H1 (cell line): ENCODE measurements around the gene MAML3. TPM values are rescaled to one million over a fixed set of nuclear protein-coding genes. Genes with fewer than 3 reads are reported as not detected.

ENCODE experiments used
- CTCF ChIA-PET: fragments of 300-600 bp; sonication (Branson Sonifier 250); formaldehyde crosslinking; loops from one replicate; lab custom pipeline; 2021; ENCODE audit not compliant: partially characterized antibody; lab: Charles Lee
- POLR2A ChIA-PET: fragments of 300-600 bp; sonication (Branson Sonifier 250); formaldehyde crosslinking; loops from one replicate; lab custom pipeline; 2021; ENCODE audit warnings: inconsistent platforms; ENCODE audit not compliant: partially characterized antibody; lab: Charles Lee
- DNase-seq, 2 experiments: peaks; one replicate each; pipeline versions ENCODE4 v3.0.0 to v3.0.0-alpha.2; 2010 to 2022; ENCODE audit warnings: low spot score in 2 of 2, low read depth in 1 of 2, mixed read lengths in 1 of 2
- FAIRE-seq: peaks from 2 replicates; lab custom pipeline; 2011; peaks lifted over from hg19 to GRCh38; lab: Jason Lieb, UNC
- H2AFZ ChIP-seq: 2 replicates; pipeline ENCODE4 v1.8.1; 2012; ENCODE audit warnings: low read length, inconsistent platforms
- H2AK5ac ChIP-seq: 2 replicates; pipeline ENCODE4 v1.6.1; 2013; ENCODE audit warnings: low read depth, low read length
- H2BK120ac ChIP-seq: replicated peaks from 2 replicates; pipeline ENCODE3; 2013; ENCODE audit warnings: low read depth, low read length, inconsistent platforms
- H2BK12ac ChIP-seq: 2 replicates; pipeline ENCODE4 v1.6.1; 2013; ENCODE audit warnings: low read depth, low read length
- H2BK15ac ChIP-seq: 2 replicates; pipeline ENCODE4 v1.6.1; 2013; ENCODE audit warnings: low read length
- H2BK20ac ChIP-seq: 2 replicates; pipeline ENCODE4 v1.6.1; 2013; ENCODE audit warnings: low read length
- H2BK5ac ChIP-seq: 2 replicates; pipeline ENCODE4 v1.6.1; 2013; ENCODE audit warnings: low read depth, low read length
- H3K14ac ChIP-seq: 2 replicates; pipeline ENCODE4 v1.6.1; 2013; ENCODE audit warnings: inconsistent platforms; ENCODE audit not compliant: insufficient read length
- H3K18ac ChIP-seq: 2 replicates; pipeline ENCODE4 v1.6.1; 2013; ENCODE audit warnings: low read length; ENCODE audit errors: extremely low read depth
- H3K23ac ChIP-seq: 2 replicates; pipeline ENCODE4 v1.6.1; 2013; ENCODE audit warnings: inconsistent platforms; ENCODE audit not compliant: insufficient read length
- H3K23me2 ChIP-seq: 2 replicates; pipeline ENCODE4 v1.6.1; 2013; ENCODE audit warnings: low read depth, low read length
- H3K27ac ChIP-seq: 2 replicates; pipeline ENCODE4 v1.6.1; 2011; ENCODE audit warnings: low read depth, low read length, inconsistent platforms
- H3K27me3 ChIP-seq, 4 experiments: replicated peaks in 1 of 4; 1 replicate in 1 of 4; 2 replicates in 3 of 4; pipeline versions ENCODE4 v1.6.1 to v1.8.1; 2011 to 2013; ENCODE audit warnings: low read length in 3 of 4, mild to moderate bottlenecking in 3 of 4, inconsistent platforms in 2 of 4, mixed read lengths in 2 of 4, moderate library complexity in 1 of 4; ENCODE audit not compliant: control insufficient read depth in 3 of 4, insufficient read depth in 3 of 4; ENCODE audit errors: extremely low read depth in 1 of 4
- H3K36me3 ChIP-seq, 4 experiments: 2 replicates each; pipeline versions ENCODE4 v1.6.1 to v1.8.1; 2011 to 2013; ENCODE audit warnings: mild to moderate bottlenecking in 4 of 4, low read length in 3 of 4, moderate library complexity in 2 of 4, control low read depth in 1 of 4, inconsistent platforms in 1 of 4; ENCODE audit not compliant: insufficient read depth in 4 of 4, control insufficient read depth in 2 of 4
- H3K4ac ChIP-seq: replicated peaks from 2 replicates; pipeline ENCODE3; 2013; ENCODE audit warnings: low read length, low read depth, mixed read lengths, inconsistent platforms; ENCODE audit not compliant: insufficient read length
- H3K4me1 ChIP-seq, 4 experiments: replicated peaks in 1 of 4; 1 replicate in 1 of 4; 2 replicates in 3 of 4; pipeline versions ENCODE4 v1.6.1 to v1.8.1; 2011 to 2013; ENCODE audit warnings: low read length in 3 of 4, inconsistent platforms in 2 of 4, mixed read lengths in 1 of 4; ENCODE audit not compliant: insufficient read depth in 4 of 4, control insufficient read depth in 3 of 4
- H3K4me2 ChIP-seq, 2 experiments: 2 replicates each; pipeline versions ENCODE4 v1.6.1 to v1.8.1; 2011 to 2013; ENCODE audit warnings: low read depth in 2 of 2, low read length in 2 of 2, control low read depth in 1 of 2, inconsistent platforms in 1 of 2, mild to moderate bottlenecking in 1 of 2; ENCODE audit not compliant: insufficient read depth in 1 of 2
- H3K4me3 ChIP-seq, 4 experiments: fragments of 200-600, 300-600 bp in 1 of 4; sonication (generic), shearing (Covaris generic), sonication (Bioruptor Twin) in 1 of 4; 2 replicates each; pipeline versions ENCODE4 v1.5.1 to v1.8.1; 2011 to 2016; ENCODE audit warnings: low read length in 4 of 4, low read depth in 3 of 4, control low read depth in 2 of 4, inconsistent platforms in 2 of 4, mild to moderate bottlenecking in 2 of 4, mixed read lengths in 1 of 4, moderate library complexity in 1 of 4; ENCODE audit not compliant: insufficient read depth in 2 of 4; ENCODE audit errors: extremely low read depth in 1 of 4
- H3K56ac ChIP-seq: replicated peaks from 2 replicates; pipeline ENCODE3; 2013; ENCODE audit warnings: low read depth, mild to moderate bottlenecking, mixed read lengths, low read length, inconsistent platforms; ENCODE audit not compliant: insufficient read length
- H3K79me1 ChIP-seq: 2 replicates; pipeline ENCODE4 v1.6.1; 2013; ENCODE audit warnings: low read depth, low read length, control low read depth
- H3K79me2 ChIP-seq, 2 experiments: 2 replicates each; pipeline versions ENCODE4 v1.6.1 to v1.8.1; 2012 to 2013; ENCODE audit warnings: low read length in 2 of 2, mild to moderate bottlenecking in 2 of 2, inconsistent platforms in 1 of 2; ENCODE audit not compliant: insufficient read depth in 2 of 2, control insufficient read depth in 1 of 2
- H3K9ac ChIP-seq, 4 experiments: replicated peaks in 1 of 4; 1 replicate in 1 of 4; 2 replicates in 3 of 4; pipeline versions ENCODE4 v1.6.1 to v1.8.1; 2011 to 2013; ENCODE audit warnings: low read depth in 3 of 4, low read length in 3 of 4, control low read depth in 2 of 4, mild to moderate bottlenecking in 2 of 4, moderate library complexity in 2 of 4, inconsistent platforms in 1 of 4; ENCODE audit errors: extremely low read depth in 1 of 4
- H3K9me3 ChIP-seq, 2 experiments: 2 replicates each; pipeline versions ENCODE4 v1.6.1 to v1.8.1; 2012 to 2013; ENCODE audit warnings: mild to moderate bottlenecking in 2 of 2, moderate library complexity in 2 of 2, control low read depth in 1 of 2, inconsistent platforms in 1 of 2, low read depth in 1 of 2, low read length in 1 of 2, mixed read lengths in 1 of 2; ENCODE audit not compliant: insufficient read depth in 2 of 2
- H4K20me1 ChIP-seq, 2 experiments: replicated peaks in 1 of 2; 2 replicates each; pipeline versions ENCODE3 to v1.8.1; 2011 to 2013; ENCODE audit warnings: inconsistent platforms in 2 of 2, low read length in 2 of 2, mild to moderate bottlenecking in 1 of 2; ENCODE audit not compliant: insufficient read depth in 2 of 2, control insufficient read depth in 1 of 2
- H4K5ac ChIP-seq: 2 replicates; pipeline ENCODE4 v1.6.1; 2013; ENCODE audit warnings: low read length, low read depth, mixed read lengths, inconsistent platforms; ENCODE audit not compliant: insufficient read length
- H4K8ac ChIP-seq: 2 replicates; pipeline ENCODE4 v1.8.0; 2013; ENCODE audit warnings: mild to moderate bottlenecking, moderate library complexity, low read length, inconsistent platforms; ENCODE audit not compliant: insufficient read depth; ENCODE audit errors: extremely low read depth
- H4K91ac ChIP-seq: replicated peaks from 2 replicates; pipeline ENCODE3; 2013; ENCODE audit warnings: low read length, mixed read lengths, inconsistent platforms; ENCODE audit not compliant: insufficient read length
- BCL11A ChIP-seq, 2 experiments: IDR thresholded peaks; one replicate each; pipeline ENCODE4 v1.6.1; 2011; ENCODE audit warnings: low read depth in 2 of 2, low read length in 2 of 2, mild to moderate bottlenecking in 2 of 2
- CREB1 ChIP-seq: IDR thresholded peaks from 2 replicates; pipeline ENCODE4 v1.6.1; 2012; ENCODE audit warnings: inconsistent platforms
- EZH2 ChIP-seq: fragments of 200-600 bp; sonication (generic); IDR thresholded peaks from 2 replicates; pipeline ENCODE4 v1.7.1; 2012; ENCODE audit warnings: low read depth, mild to moderate bottlenecking, moderate library complexity, low read length, inconsistent platforms; ENCODE audit not compliant: severe bottlenecking
- FOSL1 ChIP-seq: IDR thresholded peaks from 2 replicates; pipeline ENCODE4 v1.6.1; 2011; ENCODE audit warnings: mild to moderate bottlenecking, low read depth, low read length, moderate library complexity; ENCODE audit not compliant: insufficient read depth
- GTF2F1 ChIP-seq: IDR thresholded peaks from 2 replicates; pipeline ENCODE4 v1.6.1; 2012; ENCODE audit warnings: low read depth, low read length, improper control_type of control experiment, borderline replicate concordance
- HDAC6 ChIP-seq: IDR thresholded peaks from one replicate; pipeline ENCODE4 v1.7.1; 2012; ENCODE audit warnings: low read depth, mild to moderate bottlenecking, inconsistent platforms, low read length, moderate library complexity
- KDM4A ChIP-seq: IDR thresholded peaks from one replicate; pipeline ENCODE4 v1.7.1; 2012; ENCODE audit warnings: low read depth, mild to moderate bottlenecking, moderate library complexity, low read length, inconsistent platforms; ENCODE audit not compliant: severe bottlenecking
- NANOG ChIP-seq: IDR thresholded peaks from 2 replicates; pipeline ENCODE4 v1.6.1; 2011; ENCODE audit warnings: low read length, low read depth, mild to moderate bottlenecking, inconsistent platforms; ENCODE audit not compliant: insufficient read depth, poor library complexity, severe bottlenecking
- PHF8 ChIP-seq: fragments of 200-600 bp; sonication (generic); conservative IDR thresholded peaks from 2 replicates; pipeline ENCODE4 v1.7.1; 2012; ENCODE audit warnings: low read depth, mild to moderate bottlenecking, inconsistent platforms, low read length, moderate library complexity
- SUZ12 ChIP-seq: fragments of 200-600 bp; sonication (generic); IDR thresholded peaks from 2 replicates; pipeline ENCODE4 v1.6.1; 2012; ENCODE audit warnings: mild to moderate bottlenecking, inconsistent platforms, low read length, moderate library complexity, mixed read lengths
- WGBS, 2 experiments: shearing (Covaris generic) in 1 of 2; methylation state at CpG; one replicate each; pipeline versions ENCODE4 v1.1.6 to v1.1.7; 2013 to 2015; ENCODE audit warnings: low lambda C conversion rate in 2 of 2, mixed read lengths in 2 of 2, inconsistent platforms in 1 of 2, low coverage in 1 of 2, missing lambda C conversion rate in 1 of 2; ENCODE audit not compliant: insufficient replicate concordance in 2 of 2, insufficient coverage in 1 of 2, insufficient read length in 1 of 2; ENCODE audit errors: extremely low coverage in 1 of 2, missing lambda C conversion rate in 1 of 2; 5-methylcytosine and 5-hydroxymethylcytosine counted together
- polyA plus RNA-seq, 7 experiments: library from polyadenylated mRNA; depleted of rRNA in 3 of 7; stranded (reverse) in 5 of 7; unstranded in 2 of 7; fragments of >200 nt in 5 of 7; fragments of 200-250 nt in 2 of 7; gene quantifications; 1 replicate in 5 of 7; 2 replicates in 1 of 7; 4 replicates in 1 of 7; pipeline versions ENCODE4 v1.2.1 to v1.2.3, GENCODE V29; 2011 to 2013; ENCODE audit warnings: missing spikeins in 2 of 7, mixed read lengths in 2 of 7
- total RNA-seq: library from RNA; stranded (reverse); fragmentation: NEBNext Ultra II Directional; extraction: Animal tissue kit (Norgen Biotek cat#: 25700); gene quantifications from 2 replicates; pipeline ENCODE4 v1.2.1, GENCODE V29; 2021
- TF ChIP-seq, protein P1 (sequence below): IDR thresholded peaks from 2 replicates; pipeline ENCODE4 v1.6.1; 2012; ENCODE audit warnings: inconsistent platforms

Gene MAML3
- total and polyA plus RNA-seq, 2 of the 8 experiments (the other 6 are each of a cell fraction or from before 2014, with no cell fraction given): 2.1 to 5.7 TPM

DNA sequence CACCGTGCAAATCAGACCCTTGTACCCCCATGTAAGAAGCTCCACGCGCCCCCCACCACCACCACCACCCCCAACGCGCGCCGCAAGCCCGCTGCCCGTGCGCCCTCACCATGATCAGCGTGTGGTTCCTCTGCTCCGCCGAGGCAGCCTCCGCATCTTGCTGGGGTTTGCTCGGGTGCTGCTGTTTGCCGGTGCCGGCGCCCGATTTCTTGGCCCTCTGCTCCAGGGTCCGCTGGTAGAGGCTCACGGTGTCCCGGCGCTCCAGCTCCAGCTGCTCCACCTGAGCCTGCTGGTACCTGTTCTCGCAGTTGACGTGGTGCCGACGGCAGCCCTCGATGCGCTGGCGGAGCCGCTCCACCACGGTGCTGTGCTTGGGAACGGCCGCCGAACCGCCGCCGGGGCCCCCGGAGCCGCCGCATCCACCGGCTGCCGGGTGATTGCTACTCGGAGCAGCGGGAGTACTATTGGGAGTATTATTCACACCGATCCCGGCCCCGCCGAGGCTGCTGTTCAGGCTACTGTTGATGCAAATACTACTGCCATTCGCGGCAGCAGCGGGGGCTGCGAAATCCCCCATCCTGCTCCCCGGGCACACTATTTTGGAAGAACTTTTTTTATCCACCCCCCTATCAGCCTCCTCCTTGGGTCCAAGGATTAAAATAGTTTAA lies 1.1 kb downstream of the MAML3 start:
- FAIRE-seq (no peak), DNase-seq (peak in 1 of 2 experiments; percentile 75)
- Histone ChIP-seq H3K4me3 (peak overlapping the region; percentile 86 to 98 (median 94)), H3K4me1 (peaks cover 0 to 4% (median 2%) of the 10 kb centered on the region in 4 experiments; a peak in 4 of 7 replicates), H3K79me1 (no peaks in the 10 kb centered on the region; the same call in 1 of the 2 replicates), H3K27me3 (peaks cover 0 to 3% (median 1%) of the 10 kb centered on the region in 4 experiments; a peak in 3 of 7 replicates), H2BK120ac (no peak overlapping the region), H2BK12ac (no peak overlapping the region), H4K91ac (no peak overlapping the region), H3K23ac (no peak overlapping the region), H3K56ac (no peak overlapping the region), H3K9me3 (no peaks in the 10 kb centered on the region), H4K8ac (peak overlapping the region; percentile 47; the same call in 1 of the 2 replicates), H3K36me3 (no peaks in the 10 kb centered on the region), H2AK5ac (no peak overlapping the region), H3K23me2 (peaks cover 22% of the 10 kb centered on the region; the same call in 1 of the 2 replicates), H3K18ac (peak overlapping the region; percentile 67; the same call in 1 of the 2 replicates), H3K79me2 (no peaks in the 10 kb centered on the region; a peak in 1 of 4 replicates), H3K9ac (peak overlapping the region in 2 of 4 experiments; percentile 18 to 20; a peak in 3 of 7 replicates), H3K4me2 (peak overlapping the region; percentile 73 to 94), H2AFZ (no peak overlapping the region), H3K14ac (no peak overlapping the region), H3K27ac (no peak overlapping the region), H4K20me1 (no peaks in the 10 kb centered on the region), H4K5ac (no peak overlapping the region), H2BK5ac (no peak overlapping the region; the same call in 1 of the 2 replicates), H2BK20ac (no peak overlapping the region), H2BK15ac (no peak overlapping the region), H3K4ac (no peak overlapping the region)
- ChIA-PET POLR2A (interaction anchor here (0.7 to 3.6 kb wide), 6 partner anchors 17 to 103 kb away, joined by 3 to 25 read pairs (median 6); no protein-coding TSS in a partner anchor), CTCF (interaction anchor here (0.6 to 2.5 kb wide), 7 partner anchors 8 to 149 kb away, joined by 3 to 10 read pairs (median 3); no protein-coding TSS in a partner anchor)
- WGBS, 2 experiments: 1% methylated on average over 51 of the region's 54 CpGs; no CpG with 5 or more reads in 1 of the 2 experiments
- TF ChIP-seq FOSL1 (no peak), PHF8 (no peak), CREB1 (0 out of 2 replicates have a peak, but pooled peaks have one; percentile 12), SUZ12 (0 out of 2 replicates have a peak, but pooled peaks have one; percentile 2), NANOG (no peak), HDAC6 (no peak), KDM4A (peak; percentile 54), GTF2F1 (no peak), BCL11A (IDR thresholded peaks at IDR 0.05; ENCODE audit: low read depth in 2 of 2, low read length in 2 of 2) (no peak), EZH2 (peak; percentile 45)
- TF ChIP-seq, protein P1, sequence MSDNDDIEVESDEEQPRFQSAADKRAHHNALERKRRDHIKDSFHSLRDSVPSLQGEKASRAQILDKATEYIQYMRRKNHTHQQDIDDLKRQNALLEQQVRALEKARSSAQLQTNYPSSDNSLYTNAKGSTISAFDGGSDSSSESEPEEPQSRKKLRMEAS: 0 out of 2 replicates have a peak, but pooled peaks have one; percentile 4
